NB4 (cell line): ENCODE measurements around the gene SLC27A6.

ENCODE experiments used
- MYC ChIP-seq: IDR thresholded peaks from 2 replicates; pipeline ENCODE4 v1.6.1; 2011; ENCODE audit warnings: low read depth, low read length
- TF ChIP-seq, protein P1 (sequence below): IDR thresholded peaks from one replicate; pipeline ENCODE4 v1.5.1; 2012; ENCODE audit warnings: low read depth, low read length

DNA sequence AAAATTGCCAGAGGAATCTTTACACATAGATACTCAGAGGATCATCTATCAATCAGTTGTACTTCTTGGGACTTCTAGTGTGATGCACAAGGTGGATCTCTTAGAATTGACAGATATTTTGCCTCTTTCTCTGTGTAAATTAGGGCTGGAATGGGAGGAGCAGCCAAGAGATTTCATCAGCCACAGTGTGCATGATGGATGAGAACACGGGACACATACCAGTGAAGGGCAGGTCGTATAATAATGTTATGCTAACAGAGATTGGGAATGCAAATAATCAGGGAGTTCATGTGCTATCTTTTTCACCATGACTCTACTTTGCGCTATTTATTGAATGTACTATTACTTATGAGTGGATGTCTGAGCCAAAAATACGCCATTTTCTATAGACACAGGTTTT, 86.0 kb downstream of the SLC27A6 start:
- TF ChIP-seq MYC: no peak
- TF ChIP-seq, protein P1, sequence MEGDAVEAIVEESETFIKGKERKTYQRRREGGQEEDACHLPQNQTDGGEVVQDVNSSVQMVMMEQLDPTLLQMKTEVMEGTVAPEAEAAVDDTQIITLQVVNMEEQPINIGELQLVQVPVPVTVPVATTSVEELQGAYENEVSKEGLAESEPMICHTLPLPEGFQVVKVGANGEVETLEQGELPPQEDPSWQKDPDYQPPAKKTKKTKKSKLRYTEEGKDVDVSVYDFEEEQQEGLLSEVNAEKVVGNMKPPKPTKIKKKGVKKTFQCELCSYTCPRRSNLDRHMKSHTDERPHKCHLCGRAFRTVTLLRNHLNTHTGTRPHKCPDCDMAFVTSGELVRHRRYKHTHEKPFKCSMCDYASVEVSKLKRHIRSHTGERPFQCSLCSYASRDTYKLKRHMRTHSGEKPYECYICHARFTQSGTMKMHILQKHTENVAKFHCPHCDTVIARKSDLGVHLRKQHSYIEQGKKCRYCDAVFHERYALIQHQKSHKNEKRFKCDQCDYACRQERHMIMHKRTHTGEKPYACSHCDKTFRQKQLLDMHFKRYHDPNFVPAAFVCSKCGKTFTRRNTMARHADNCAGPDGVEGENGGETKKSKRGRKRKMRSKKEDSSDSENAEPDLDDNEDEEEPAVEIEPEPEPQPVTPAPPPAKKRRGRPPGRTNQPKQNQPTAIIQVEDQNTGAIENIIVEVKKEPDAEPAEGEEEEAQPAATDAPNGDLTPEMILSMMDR: no peak
